ENCODE measurements around the gene CMTM8. TPM values are rescaled to one million over a fixed set of nuclear protein-coding genes. Genes with fewer than 3 reads are reported as not detected.

CMTM8 gene
- 0.38 and 0.56 TPM in 2 replicates for total RNA-seq

GRCh38 chr3:32238453-32239306 is at the start of gene CMTM8:
TSS of gene CMTM8 (plus strand) at chr3:32238680. CDS start at chr3:32238973, 293 bp downstream.

GRCh38 chr3:32391643-32392535 is 153.4 kb downstream of the CMTM8 start, which contains the start of gene CMTM7:
TSS of gene CMTM7 (plus strand) at chr3:32391853. CDS start at chr3:32391907, 54 bp downstream.

Other genes starting within 250 kb of the CMTM8 start
- gene GPD1L, start 132.1 kb upstream of the CMTM8 start, total RNA-seq = 12.5 and 12.7 TPM in 2 replicates
- 7.6 and 10.5 TPM in 2 replicates for gene CMTM7, start 153.2 kb downstream of the CMTM8 start, total RNA-seq